Measurements from ENCODE around the gene TSR3. TPM values are rescaled to one million over a fixed set of nuclear protein-coding genes. Genes with fewer than 3 reads are reported as not detected.

Gene TSR3
- total RNA-seq, 1 donor from 2014 or later, result 115 TPM

- DNase-seq (ENCODE audit: low read depth), result no peak
These were observed 25.3 kb downstream of the TSR3 start for GRCh38 chr16:1326391-1326790.

- no peak for DNase-seq (ENCODE audit: low read depth)
These were observed 25.9 kb downstream of the TSR3 start for GRCh38 chr16:1325673-1326371.

GRCh38 chr16:1325261-1325660, 26.4 kb downstream of the TSR3 start:
- DNase-seq (ENCODE audit: low read depth), result no peak

- no peak for DNase-seq (ENCODE audit: low read depth)
These were observed 27.3 kb downstream of the TSR3 start for GRCh38 chr16:1324286-1324826.

GRCh38 chr16:1323296-1324239, 28.1 kb downstream of the TSR3 start:
- DNase-seq (ENCODE audit: low read depth), result no peak

GRCh38 chr16:1322407-1322806, 29.3 kb downstream of the TSR3 start:
- no peak for DNase-seq (ENCODE audit: low read depth)

GRCh38 chr16:1320658-1321240, 30.9 kb downstream of the TSR3 start:
- no peak for DNase-seq (ENCODE audit: low read depth)

GRCh38 chr16:1320097-1320496, 31.6 kb downstream of the TSR3 start:
- DNase-seq (ENCODE audit: low read depth), result no peak

- no peak for DNase-seq (ENCODE audit: low read depth)
These were observed 32.6 kb downstream of the TSR3 start for GRCh38 chr16:1319041-1319440.

GRCh38 chr16:1318268-1318545, 33.5 kb downstream of the TSR3 start:
- no peak for DNase-seq (ENCODE audit: low read depth)

- no peak for DNase-seq (ENCODE audit: low read depth)
These were observed 34.0 kb downstream of the TSR3 start for GRCh38 chr16:1317479-1318267.

GRCh38 chr16:1316033-1316405, 35.7 kb downstream of the TSR3 start:
- no peak for DNase-seq (ENCODE audit: low read depth)

GRCh38 chr16:1315081-1316032, 36.3 kb downstream of the TSR3 start:
- no peak for DNase-seq (ENCODE audit: low read depth)

GRCh38 chr16:1314399-1315068, 37.1 kb downstream of the TSR3 start:
- DNase-seq (ENCODE audit: low read depth), result peak; percentile 39

- no peak for DNase-seq (ENCODE audit: low read depth)
These were observed 37.8 kb downstream of the TSR3 start for GRCh38 chr16:1313721-1314369.

GRCh38 chr16:1312903-1313302, 38.8 kb downstream of the TSR3 start:
- no peak for DNase-seq (ENCODE audit: low read depth)

- no peak for DNase-seq (ENCODE audit: low read depth)
These were observed 39.2 kb downstream of the TSR3 start for GRCh38 chr16:1312467-1312816.

GRCh38 chr16:1311738-1312466, 39.8 kb downstream of the TSR3 start:
- DNase-seq (ENCODE audit: low read depth), result no peak

Measured in myocyte (in vitro differentiated cells).